ENCODE data around the gene MIX23.

The MIX23 gene

GRCh38 chr3:122315619-122316018 is 67.4 kb downstream of the MIX23 start (continued):
- no peak for TF ChIP-seq ZNF704 (tag by site-specific recombination; IDR thresholded peaks at IDR 0.05)

DNA sequence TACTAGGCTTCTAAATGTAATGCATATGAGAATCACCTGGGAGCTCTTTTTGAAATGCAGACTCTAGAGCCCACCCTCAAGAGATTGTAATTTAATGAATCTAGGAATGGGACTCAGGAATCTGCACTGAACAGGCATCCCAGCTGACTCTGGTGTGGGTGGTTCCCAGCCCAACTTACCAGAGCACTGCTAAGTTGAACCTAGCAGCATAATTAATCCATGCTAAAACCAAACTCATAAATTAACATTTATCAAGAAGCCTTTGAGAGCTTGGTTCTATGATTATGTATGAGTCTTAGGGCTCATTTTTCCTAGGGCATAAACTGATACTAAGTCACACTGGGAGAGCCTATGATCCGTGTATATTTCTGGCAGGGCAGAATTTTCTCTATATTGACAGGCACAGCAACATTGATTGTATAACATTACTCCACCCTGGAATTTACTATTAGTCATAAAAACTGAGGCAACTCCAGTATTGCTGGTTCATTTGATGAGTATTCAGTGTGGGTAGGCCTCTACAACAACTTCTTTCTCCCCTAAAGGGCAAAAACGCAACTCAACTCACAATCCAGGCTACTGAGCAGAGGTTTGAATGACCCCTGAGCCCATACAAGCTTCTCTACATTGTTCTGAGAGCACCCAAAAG is 68.7 kb downstream of the MIX23 start:
- H3K4me3 ChIP-seq (ENCODE audit: low read depth, low read length): no peak overlapping the region
- no peak overlapping the region for H3K27ac ChIP-seq (ENCODE audit: extremely low read depth, low read depth, low read length)
- POLR2A ChIA-PET: no interaction called here
- H3K36me3 ChIP-seq (ENCODE audit: control insufficient read depth in 2 of 2, insufficient read depth in 1 of 2, low read length in 2 of 2): no peaks in the 10 kb centered on the region
- H3K9me3 ChIP-seq (ENCODE audit: control insufficient read depth, insufficient read depth, low read depth, low read length): no peaks in the 10 kb centered on the region
- TF ChIP-seq ZNF560 (tag by site-specific recombination; IDR thresholded peaks at IDR 0.05; ENCODE audit: borderline replicate concordance) (no peak), EGR2 (tag by site-specific recombination; IDR thresholded peaks at IDR 0.05; ENCODE audit: low read depth) (no peak)
- CTCF ChIA-PET: no interaction called here
- no peaks in the 10 kb centered on the region for H3K4me1 ChIP-seq (ENCODE audit: control insufficient read depth, insufficient read depth, low read length)

- TF ChIP-seq ZNF23 (tag by site-specific recombination; IDR thresholded peaks at IDR 0.05; ENCODE audit: borderline replicate concordance) (no peak), ZNF175 (tag by site-specific recombination; IDR thresholded peaks at IDR 0.05) (no peak), MYNN (tag by site-specific recombination; IDR thresholded peaks at IDR 0.05; ENCODE audit: borderline replicate concordance) (no peak), WT1 (tag by site-specific recombination; IDR thresholded peaks at IDR 0.05) (no peak), ZNF112 (tag by site-specific recombination; IDR thresholded peaks at IDR 0.05) (no peak), ZNF324 (tag by site-specific recombination; IDR thresholded peaks at IDR 0.05) (no peak), ZNF426 (tag by site-specific recombination; IDR thresholded peaks at IDR 0.05) (no peak), ZNF10 (tag by site-specific recombination; IDR thresholded peaks at IDR 0.05) (no peak), REST (tag by site-specific recombination; IDR thresholded peaks at IDR 0.05) (no peak), ZFP69B (tag by site-specific recombination; IDR thresholded peaks at IDR 0.05) (no peak), ZBTB7A (tag by site-specific recombination; IDR thresholded peaks at IDR 0.05; ENCODE audit: low read depth) (no peak)
- TF ChIP-seq, protein P1, sequence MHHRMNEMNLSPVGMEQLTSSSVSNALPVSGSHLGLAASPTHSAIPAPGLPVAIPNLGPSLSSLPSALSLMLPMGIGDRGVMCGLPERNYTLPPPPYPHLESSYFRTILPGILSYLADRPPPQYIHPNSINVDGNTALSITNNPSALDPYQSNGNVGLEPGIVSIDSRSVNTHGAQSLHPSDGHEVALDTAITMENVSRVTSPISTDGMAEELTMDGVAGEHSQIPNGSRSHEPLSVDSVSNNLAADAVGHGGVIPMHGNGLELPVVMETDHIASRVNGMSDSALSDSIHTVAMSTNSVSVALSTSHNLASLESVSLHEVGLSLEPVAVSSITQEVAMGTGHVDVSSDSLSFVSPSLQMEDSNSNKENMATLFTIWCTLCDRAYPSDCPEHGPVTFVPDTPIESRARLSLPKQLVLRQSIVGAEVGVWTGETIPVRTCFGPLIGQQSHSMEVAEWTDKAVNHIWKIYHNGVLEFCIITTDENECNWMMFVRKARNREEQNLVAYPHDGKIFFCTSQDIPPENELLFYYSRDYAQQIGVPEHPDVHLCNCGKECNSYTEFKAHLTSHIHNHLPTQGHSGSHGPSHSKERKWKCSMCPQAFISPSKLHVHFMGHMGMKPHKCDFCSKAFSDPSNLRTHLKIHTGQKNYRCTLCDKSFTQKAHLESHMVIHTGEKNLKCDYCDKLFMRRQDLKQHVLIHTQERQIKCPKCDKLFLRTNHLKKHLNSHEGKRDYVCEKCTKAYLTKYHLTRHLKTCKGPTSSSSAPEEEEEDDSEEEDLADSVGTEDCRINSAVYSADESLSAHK (tag by site-specific recombination; IDR thresholded peaks at IDR 0.05): no peak
- TF ChIP-seq, protein P2, sequence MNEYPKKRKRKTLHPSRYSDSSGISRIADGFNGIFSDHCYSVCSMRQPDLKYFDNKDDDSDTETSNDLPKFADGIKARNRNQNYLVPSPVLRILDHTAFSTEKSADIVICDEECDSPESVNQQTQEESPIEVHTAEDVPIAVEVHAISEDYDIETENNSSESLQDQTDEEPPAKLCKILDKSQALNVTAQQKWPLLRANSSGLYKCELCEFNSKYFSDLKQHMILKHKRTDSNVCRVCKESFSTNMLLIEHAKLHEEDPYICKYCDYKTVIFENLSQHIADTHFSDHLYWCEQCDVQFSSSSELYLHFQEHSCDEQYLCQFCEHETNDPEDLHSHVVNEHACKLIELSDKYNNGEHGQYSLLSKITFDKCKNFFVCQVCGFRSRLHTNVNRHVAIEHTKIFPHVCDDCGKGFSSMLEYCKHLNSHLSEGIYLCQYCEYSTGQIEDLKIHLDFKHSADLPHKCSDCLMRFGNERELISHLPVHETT (tag by site-specific recombination; IDR thresholded peaks at IDR 0.05): no peak
- H3K4me3 ChIP-seq (ENCODE audit: low read depth, low read length): no peak overlapping the region
- H3K36me3 ChIP-seq (ENCODE audit: control insufficient read depth in 2 of 2, insufficient read depth in 1 of 2, low read length in 2 of 2): no peaks in the 10 kb centered on the region
- ChIA-PET CTCF (interaction anchor here (0.6 kb wide), 1 partner anchor 48 kb away, joined by 4 read pairs; no protein-coding TSS in a partner anchor), POLR2A (no interaction called here)
- H3K27ac ChIP-seq (ENCODE audit: extremely low read depth, low read depth, low read length): no peak overlapping the region
- H3K4me1 ChIP-seq (ENCODE audit: control insufficient read depth, insufficient read depth, low read length): no peaks in the 10 kb centered on the region
- no peaks in the 10 kb centered on the region for H3K9me3 ChIP-seq (ENCODE audit: control insufficient read depth, insufficient read depth, low read depth, low read length)
Observed at GRCh38 chr3:122313281-122313680, 69.8 kb downstream of the MIX23 start.
